Activated CD4-positive, alpha-beta T cell treated with anti-CD3 and anti-CD28 coated beads, Interleukin-2, Interleukin-6, amounts not matched to agents 100 ng/mL and 50 ng/mL, durations not matched to agents 16 hours and 8 hours (primary cell): ENCODE measurements around the gene AZIN2.
"Not testable (repeated sequence)": the region's sequence is repeated elsewhere in the genome, so short reads cannot be mapped to it uniquely, and the experiment has no call there.

Experiments
- DNase-seq: peaks from one replicate; pipeline ENCODE4 v3.0.0-alpha.2; 2020

Gene AZIN2

DNA sequence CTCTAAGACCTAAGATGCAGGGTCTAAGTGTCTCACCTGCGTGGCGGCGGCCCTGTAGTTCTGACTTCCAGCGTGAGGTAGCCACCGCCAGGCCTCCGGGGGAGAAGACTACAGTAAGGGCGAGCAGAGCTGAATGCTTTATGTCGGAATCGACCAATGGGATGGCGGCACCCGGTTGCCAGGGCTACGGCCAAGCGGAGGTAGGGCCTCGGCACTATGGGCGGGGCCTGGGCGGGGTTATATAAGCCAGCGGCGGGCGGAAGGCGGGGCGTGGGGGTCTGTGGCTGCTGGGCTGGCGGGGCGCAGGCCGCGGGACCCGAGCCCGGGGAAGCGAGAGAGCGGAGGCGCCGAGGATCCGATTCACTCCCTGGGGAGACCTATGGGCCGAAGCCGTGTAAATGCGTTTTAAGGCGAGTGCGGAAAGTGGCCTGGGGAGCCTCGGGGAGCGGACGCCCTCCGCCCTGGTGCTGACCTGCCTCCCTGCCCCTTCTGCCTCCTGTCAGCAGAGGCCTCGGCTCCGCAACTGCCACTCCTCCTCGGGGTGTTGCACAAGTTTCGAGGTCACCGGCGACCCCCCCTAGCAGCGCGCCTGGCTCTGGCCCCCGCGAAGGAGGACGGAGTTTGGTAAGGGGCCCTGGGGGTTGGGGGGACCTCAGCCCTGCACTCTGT, at the start of gene AZIN2:
TSS of gene AZIN2 (plus strand) at position 269 of the 669 bp plus-strand sequence. CDS start 1,097 bp downstream, outside the sequence.
- peak; percentile 97 for DNase-seq

DNA sequence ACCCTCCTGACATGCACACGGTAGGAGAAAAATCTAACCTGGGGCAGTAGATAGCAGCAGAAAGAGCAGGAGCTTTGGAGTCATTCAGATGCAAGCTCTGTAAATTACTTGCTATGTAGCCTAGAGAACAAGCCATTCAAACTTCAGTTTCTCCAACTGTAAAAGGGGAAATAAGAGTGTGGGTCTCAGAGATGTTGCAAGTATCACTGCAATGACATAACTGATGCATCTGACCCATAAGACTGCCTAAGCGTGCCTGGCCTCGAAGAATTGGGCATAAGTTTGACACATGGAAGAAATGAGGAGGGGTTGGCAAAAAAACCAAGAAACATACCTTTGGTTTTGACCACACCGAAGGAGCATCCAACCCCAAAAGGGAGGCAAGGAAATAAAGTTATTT, 49.4 kb upstream of the AZIN2 start:
- no peak for DNase-seq

DNA sequence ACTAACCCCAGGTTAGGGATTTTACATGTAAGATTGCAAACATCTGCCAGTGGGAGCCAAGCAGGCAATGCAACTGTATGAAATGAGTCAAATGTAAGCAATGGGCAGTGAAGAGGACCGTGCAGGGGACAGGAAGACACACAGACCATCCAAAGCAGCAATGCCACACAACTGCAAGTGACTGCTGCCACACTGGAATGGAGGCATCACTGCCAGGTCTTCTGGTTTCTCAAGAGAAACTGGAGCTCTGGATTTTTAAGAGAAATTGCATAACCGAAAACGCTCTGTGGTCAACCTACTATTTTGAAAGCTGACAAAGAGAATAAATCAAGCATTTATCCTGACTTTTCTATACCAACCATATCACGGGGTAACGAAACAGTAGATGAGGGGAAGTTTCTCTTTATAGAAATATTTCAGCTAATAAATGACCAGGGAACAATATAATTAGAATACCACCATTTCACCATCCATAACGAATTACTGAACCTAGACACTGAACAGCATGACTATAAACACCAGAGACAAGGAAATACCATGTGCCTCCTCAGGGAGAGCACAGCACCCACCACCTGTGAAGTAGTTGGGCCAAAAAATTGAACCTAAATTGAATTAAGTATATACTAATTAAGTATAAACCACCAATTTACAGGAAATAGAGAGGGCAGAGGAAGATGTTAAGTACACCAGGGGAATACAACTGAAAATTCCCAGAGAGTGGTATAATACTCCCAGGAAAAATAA, 48.7 kb upstream of the AZIN2 start:
- no peak for DNase-seq

DNA sequence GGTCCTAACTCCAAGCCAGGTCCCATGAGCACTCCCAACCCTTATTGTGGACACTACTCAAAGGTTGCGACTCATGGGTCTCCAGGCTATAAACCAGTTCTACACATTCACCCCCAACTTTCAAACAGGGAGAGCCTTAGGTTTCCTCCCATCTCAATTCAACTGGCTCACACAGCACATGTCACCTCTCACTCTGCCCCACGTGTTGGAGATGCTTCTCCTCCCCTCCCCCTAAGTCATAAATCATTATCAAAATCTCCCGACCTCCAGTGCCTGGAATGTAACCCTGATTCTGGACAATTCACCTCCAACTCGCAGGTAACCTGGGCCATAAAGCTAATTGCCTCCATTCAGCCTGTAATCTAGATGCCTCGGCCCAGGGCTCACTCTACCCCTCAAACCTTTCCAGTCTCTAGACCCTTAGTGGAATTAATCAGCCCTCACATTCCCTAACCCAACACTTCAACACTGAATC, 44.9 kb upstream of the AZIN2 start:
- peak; percentile 45 for DNase-seq

DNA sequence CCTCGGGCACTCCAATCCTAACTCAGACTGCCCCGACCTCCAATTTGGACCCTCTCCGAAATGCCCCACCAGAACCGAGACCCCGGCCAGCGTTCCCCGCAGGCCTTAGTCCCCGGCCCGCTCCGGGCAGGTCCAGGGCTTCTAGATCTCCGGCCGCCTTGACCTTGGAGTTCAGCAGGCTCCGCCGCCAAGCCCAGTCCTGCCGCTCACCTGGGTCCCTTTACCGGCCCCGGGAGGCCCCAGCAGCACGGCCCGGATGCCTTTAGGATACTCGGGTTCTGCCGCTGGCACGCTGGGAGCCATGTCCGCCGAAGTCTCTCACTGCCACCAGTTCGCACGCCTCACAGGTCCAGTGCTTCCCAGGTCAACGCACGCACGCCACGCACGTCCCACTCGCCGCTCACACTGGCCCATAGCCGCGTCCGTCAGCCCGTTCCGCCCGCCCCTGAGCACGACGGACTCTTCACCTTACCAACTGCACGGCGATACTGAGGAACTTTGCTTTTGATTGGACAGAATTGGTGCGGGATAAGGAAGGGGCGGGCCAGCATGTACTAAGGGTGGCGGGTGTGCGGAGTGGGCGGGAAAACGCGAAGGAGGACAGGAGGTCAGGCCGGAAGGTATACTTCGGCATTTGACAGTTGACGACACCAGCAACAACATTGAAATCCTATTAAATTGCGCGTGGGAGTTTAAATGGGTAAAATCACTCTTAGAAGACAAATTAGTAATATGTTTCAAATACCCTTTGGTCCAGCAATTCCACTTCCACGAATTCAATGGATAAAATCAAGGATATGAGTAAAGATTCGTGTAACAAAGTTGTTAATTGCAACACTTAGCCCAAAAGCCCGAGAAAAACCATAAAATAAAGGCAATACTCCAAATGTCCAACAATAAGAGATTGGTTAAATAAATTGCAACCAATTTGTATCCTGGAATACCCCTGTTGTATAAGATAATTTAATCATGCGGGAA, 44.1 kb upstream of the AZIN2 start, which contains the start of gene AK2:
TSS of gene AK2 (minus strand) at position 358 of the 978 bp plus-strand sequence. CDS start at position 303, 55 bp downstream.
- peak; percentile 98 for DNase-seq

DNA sequence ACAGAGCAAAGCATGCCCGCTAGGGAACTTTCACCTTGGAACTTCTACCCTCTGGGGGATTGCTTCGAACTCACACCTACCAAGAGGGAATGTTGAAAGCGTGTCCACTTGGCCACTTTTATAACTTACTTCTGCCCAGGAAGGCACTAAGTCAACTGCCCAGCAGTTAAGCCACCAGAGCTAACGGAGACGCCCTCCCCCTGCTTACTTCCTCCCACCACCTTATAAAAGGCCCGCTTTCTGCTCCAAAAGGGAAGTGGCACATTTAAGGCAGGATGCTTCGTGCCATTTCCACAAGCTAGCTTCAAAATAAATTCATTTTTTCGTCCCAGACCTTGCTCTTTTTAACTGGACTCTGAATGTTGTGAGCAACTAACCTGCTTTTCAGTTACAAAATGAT, 41.1 kb upstream of the AZIN2 start:
- DNase-seq, result no peak

DNA sequence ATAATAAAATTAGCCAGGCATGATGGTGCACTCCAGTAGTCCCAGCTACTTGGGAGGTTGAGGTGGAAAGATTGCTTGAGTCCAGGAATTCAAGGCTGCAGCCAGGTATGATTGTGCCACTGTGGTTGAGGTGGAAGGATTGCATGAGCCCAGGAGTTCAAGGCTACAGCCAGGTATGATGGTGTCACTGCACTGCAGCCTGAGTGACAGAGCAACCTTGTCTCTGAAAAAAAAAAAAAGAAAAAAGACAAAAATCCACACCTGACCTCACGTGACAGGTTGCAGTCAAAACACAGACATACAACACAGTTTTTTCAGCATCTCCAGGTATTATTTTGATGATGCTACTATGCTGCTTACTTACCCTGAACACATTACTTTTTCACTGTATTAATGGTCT, 39.9 kb upstream of the AZIN2 start:
- no peak for DNase-seq

DNA sequence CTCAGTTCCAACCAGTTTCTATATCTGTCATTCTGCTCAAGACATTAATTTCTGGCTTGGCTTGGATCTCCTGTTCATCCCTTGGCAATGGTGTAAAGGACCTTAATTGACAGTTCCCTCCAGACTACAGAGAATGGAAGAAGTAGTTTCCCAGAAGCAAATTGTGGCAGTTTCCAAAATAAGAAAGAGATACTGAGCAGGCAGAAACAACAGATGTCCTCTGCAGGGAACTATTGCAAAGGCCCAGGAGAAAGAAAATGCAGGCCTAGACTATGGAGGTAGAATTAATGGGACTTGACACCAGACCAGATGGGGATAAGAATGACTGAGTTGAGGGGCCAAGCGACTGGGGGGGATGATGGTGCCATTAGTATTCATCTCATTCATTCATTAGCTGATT, 38.1 kb upstream of the AZIN2 start:
- DNase-seq, result no peak

DNA sequence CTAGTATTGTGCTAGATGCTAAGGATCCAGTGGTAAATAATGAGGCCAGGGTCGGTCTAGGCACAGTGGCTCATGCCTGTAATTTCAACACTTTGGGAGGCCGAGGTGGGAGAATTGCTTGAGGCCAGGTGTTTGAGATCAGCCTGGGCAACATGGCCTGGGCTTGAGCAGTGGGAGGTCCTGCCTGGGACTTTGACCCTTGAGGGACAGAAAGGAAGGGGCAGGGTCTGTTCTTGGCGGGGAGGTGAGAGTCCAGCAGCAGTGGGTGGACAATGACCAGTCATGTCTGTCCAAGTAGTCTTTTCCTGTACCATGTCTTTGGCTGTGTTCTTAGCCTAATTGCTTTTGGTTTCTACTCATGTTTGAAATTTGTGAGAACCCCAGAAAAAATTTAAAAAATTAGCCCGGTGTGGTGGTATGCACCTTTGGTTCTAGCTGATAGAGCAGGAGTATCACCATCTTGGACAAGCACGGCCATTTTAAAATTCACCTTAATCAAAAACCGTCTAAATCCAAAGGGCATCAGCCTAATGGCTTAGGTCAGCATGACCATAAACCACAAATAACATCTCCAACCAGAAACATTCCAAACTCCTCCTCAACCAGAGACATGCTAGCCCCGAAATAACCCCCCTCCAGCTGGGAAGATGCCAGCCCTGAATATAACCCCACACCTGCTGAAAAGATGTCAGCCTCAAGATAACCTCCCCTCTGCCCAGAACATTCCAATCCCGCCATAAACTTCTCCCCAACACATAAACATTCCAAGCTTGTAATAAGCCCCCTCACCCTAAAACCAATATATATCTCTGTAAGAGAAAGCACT, 37.5 kb upstream of the AZIN2 start:
- no peak for DNase-seq

DNA sequence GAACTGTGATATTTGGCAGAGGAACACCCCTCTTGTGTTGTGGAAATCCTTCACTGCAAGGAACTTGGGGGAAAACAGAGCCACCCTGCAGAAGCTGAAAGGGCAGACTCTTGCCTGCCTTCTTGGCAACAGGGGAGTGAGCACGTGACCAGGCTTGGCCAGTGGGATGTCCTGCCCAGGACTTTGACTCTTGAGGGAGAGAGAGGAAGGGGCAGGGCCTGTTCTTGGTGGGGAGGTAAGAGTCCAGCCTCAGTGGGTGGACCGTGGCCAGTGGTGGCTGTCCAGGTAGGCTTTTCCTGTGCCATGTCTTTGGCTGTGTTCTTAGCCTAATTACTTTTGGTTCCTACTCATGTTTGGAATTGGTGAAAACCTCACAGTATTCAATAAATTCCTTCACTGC, 35.7 kb upstream of the AZIN2 start:
- DNase-seq, result no peak

DNA sequence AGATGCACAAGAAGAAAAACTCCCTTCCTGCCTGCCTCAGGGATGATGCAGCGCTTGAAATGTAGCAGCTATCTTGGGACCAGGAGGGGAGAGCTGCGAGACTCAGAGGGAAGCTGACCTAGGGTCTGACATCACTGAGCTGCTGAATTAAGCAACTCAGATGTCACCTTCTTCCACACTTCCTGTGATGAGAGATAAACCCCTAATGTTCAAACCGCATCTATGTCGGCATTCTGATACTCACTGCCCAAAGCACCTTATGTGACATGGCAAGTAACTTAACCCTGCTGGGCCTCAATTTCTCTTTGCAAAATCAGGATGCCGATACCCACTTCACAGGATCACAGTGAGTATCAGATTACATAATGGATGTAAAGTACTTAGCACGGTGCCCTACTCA, 35.1 kb upstream of the AZIN2 start:
- DNase-seq, result peak; percentile 50

DNA sequence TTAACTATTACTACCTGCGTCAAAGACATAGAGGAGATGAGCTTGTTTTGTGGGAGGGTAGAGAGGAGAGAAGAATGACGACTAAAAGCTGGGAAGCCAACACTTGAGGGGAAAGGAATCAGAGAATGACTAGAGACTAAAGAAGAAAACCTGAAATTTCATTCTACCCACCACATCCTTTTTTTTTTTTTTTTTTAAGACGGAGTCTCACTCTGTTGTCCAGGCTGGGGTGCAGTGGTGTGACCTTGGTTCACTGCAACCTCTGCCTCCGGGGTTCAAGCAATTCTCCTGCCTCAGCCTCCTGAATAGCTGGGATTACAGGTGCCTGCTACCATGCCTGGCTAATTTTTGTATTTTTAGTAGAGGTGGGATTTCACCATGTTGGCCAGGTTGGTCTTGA, 34.7 kb upstream of the AZIN2 start:
- not testable (repeated sequence) for DNase-seq

DNA sequence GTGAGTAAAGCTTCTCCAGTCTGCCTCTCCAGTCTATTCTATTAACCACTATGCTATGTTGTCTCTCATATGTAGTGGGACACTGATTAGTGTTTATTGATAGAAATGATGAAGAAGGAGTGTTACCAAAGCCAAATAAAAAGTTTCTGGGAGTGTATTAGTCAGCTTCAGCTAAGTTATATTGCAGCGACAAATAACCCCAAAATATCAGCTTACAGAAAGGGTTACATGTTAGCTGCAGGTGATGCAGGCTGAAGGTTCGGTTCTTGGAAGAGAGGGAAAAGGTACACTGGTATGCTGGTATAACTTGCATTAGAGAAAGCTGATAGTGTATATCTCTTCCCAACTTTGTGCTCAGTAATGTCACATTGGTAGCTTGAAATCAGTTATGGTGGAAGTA, 33.7 kb upstream of the AZIN2 start:
- no peak for DNase-seq

DNA sequence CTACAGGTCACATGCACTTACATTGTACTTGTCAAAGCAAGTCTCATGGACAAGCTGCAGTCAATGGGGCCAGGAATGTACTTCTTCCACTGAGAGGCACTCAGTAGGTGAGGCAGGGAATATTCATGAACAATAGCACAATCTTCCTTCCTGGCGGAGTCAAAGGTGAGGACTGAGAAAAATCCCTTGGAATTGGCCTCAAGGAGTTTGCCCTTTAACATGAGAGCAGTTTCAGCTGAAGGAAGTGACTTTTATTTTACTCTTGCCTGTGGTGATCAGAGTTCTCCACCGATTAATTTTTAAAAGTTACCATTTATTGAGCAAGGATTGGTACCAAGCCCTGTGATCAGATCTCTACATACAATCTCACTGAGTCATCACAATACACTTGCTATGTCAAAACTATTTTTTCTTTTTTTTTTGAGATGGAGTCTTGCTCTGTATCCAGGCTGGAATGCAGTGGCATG, 33.1 kb upstream of the AZIN2 start:
- DNase-seq, result no peak

DNA sequence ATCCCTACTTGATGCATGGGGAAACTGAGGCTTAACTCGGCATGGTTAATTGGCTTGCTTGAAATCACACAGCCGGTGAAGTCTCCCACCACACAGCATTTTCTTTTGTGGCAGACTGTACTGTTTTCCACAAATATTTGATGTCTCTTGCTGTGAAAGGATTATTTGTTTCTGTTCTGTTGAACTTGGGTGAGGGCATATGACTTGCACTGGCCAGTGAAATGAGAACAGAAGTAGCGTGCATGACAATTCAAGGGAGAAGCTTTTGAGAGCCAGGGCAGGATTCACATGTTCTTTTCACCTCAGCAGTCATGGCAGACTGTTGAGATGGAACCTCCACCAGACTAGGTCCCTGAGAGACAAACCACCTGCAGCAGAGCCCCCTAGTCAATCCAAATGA, 32.5 kb upstream of the AZIN2 start:
- no peak for DNase-seq

DNA sequence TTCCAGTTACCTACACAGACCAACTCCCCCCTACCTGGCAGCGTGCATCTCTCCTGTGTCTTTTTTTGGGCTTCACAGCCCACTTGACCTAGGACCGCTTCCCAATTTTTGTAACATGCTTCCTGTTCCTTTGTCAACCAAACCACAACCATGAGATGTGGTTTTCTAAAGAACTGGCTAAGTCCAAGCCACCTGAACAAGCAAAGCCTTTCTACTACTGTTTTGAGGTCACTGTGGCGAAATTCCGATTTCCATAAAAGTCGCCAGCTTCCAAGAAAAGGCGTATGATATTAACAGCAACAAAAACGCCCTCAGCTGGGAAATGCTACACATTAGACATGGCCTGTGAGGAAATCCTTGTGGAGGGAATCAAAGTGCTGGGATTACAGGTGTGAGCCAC, 31.6 kb upstream of the AZIN2 start:
- no peak for DNase-seq

DNA sequence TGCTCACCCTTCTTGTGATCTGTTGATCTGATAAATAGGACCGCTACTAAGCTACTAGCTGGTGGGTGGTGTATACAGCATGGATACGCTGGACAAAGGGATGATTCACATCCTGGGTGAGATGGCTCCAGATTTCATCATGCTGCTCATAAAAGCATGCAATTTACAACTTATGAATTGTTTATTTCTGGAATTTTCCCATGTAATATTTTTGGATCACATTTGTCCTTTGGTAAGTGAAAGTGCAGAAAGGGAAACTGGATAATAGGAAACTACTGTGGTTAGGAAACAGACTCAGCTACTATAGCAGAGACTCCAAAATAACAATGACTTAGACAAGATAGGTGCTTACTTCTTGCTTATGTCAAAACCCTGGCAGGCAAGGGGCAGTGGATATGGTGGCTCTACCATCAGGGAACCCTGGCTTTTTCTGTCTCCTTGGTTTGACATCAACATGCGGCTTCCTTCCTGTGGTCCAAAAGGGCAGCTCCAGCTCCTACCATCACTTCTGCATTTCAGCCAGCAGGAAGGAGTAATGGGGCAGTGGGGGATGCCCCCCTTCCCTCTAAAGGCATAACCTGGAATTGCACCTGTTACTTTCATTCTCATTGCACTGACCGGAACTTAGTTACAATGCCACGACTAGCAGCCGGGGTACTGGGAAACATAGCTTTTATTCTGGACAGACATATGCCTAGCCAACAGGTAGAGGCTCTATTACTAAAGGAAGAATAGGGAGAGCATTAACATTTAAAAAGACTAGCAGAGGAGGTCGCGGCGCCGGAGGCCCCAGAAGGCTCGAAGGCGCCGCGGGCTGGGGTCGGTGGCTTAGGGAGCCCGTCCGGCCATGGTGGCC, 30.5 kb upstream of the AZIN2 start:
- DNase-seq, result no peak

DNA sequence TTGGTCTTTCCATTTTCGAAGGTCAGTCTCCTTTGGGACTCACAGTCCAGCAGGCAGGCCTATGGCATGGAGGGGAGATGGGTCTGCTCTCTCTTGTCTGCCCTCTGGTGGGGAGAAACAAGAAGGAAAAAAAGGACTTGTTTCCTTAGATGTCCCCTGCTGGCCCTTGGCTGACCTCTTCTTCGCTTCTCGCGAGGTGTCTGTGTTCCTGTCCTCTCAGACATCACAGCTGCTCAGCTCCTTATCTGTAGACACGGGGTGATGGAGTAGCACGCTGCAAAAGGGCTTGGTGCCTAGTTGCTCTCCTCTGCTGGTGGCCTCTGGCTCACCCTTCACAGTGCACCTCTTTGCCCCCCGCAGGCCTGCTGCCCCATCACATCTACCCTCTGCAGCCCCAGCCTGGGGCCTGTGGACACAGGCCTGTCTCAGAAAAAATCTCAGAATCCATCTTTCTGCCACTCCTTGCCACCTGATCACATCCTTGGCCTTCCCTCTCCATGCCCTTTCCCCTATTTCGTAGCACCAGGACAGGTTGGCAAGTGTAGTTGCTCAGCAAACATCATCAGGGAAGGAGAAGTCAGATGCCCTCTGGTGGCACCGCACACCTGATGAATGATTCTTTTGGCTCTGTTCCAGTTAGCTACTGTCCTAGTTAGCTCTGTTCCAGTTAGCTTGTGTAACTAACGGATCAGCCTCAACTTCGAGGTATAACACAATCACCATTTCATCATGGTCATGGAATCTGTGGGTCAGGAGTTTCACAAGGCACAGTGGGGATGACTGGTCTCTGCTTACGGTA, 25.5 kb upstream of the AZIN2 start:
- peak; percentile 60 for DNase-seq

DNA sequence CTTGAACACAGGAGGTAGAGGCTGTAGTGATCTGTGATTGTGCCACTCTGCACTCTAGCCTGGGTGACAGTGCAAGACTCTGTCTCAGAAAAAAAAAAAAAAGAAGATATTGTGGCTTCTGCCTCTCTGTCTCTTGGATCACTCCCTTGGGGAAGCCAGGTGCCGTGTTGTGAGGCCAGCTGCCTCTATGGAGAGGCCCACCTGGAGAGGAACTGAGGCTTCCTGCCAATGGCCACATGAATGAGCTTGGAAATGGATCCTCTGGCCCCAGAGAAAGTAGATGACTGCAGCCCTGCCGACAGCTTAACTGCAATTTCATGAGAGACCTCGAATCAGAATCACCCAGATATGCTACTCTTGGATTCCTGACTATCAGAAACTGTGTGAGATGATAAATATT, 24.5 kb upstream of the AZIN2 start:
- DNase-seq, result no peak

DNA sequence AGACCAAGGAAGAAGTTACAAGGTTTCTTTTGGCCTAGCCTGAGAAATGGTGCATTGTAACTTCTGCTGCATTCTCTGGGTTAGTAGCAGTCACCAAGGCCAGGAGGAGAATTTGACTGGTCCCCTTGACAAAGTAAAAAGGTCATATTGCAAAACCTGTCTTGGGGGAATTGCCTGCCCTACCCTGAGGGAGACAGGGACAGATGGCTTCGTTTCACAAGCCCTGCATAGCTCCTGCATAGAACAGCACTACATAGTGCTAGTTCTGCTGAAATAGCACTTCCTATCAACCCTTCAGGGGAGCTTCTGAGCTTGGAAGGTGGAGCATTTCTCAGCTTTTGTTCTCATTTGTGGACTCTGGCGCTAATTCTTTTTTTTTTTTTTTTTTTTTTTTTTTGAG, 23.9 kb upstream of the AZIN2 start:
- DNase-seq, result no peak
